ENCODE results near the gene USP21.

DNA sequence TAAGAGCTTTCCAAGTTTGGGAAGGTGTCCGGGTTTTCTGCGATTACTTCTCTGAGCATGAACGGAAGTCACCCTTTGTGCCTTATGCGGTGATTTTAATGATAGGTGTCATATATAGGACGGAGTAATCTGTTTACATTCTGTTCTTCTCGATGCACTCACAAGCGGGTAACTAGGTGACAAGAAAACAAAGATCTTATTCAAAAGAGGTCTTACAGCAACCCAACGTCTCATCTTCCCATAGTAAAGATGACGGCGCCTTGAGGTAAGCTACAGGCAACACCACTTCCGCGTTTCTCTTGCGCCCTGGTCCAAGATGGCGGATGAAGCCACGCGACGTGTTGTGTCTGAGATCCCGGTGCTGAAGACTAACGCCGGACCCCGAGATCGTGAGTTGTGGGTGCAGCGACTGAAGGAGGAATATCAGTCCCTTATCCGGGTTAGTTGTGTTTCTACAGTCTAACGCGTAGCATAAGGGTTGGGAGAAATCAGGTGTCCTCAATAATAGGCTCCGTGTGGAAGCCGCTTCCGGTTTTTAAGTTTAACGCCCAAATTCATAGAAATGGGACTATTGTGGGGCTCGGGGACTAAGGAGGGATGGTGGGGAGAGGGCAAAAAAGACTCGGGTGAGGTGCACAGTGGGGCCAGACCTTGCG, 5.5 kb upstream of the USP21 start, which contains the start of gene UFC1:
- no peak for TF ChIP-seq HOXB5 (CRISPR knock-in tag; IDR thresholded peaks at IDR 0.05)
- TF ChIP-seq, protein P1, sequence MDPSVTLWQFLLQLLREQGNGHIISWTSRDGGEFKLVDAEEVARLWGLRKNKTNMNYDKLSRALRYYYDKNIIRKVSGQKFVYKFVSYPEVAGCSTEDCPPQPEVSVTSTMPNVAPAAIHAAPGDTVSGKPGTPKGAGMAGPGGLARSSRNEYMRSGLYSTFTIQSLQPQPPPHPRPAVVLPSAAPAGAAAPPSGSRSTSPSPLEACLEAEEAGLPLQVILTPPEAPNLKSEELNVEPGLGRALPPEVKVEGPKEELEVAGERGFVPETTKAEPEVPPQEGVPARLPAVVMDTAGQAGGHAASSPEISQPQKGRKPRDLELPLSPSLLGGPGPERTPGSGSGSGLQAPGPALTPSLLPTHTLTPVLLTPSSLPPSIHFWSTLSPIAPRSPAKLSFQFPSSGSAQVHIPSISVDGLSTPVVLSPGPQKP (IDR thresholded peaks at IDR 0.05; ENCODE audit: low read depth, low read length): no peak
- TF ChIP-seq, protein P2, sequence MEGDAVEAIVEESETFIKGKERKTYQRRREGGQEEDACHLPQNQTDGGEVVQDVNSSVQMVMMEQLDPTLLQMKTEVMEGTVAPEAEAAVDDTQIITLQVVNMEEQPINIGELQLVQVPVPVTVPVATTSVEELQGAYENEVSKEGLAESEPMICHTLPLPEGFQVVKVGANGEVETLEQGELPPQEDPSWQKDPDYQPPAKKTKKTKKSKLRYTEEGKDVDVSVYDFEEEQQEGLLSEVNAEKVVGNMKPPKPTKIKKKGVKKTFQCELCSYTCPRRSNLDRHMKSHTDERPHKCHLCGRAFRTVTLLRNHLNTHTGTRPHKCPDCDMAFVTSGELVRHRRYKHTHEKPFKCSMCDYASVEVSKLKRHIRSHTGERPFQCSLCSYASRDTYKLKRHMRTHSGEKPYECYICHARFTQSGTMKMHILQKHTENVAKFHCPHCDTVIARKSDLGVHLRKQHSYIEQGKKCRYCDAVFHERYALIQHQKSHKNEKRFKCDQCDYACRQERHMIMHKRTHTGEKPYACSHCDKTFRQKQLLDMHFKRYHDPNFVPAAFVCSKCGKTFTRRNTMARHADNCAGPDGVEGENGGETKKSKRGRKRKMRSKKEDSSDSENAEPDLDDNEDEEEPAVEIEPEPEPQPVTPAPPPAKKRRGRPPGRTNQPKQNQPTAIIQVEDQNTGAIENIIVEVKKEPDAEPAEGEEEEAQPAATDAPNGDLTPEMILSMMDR (IDR thresholded peaks at IDR 0.05): no peak
- no peak for TF ChIP-seq SMC3 (IDR thresholded peaks at IDR 0.05)
